Stomach (tissue), 9 donors: Measurements from ENCODE around the gene U2AF1L4. TPM values are rescaled to one million over a fixed set of nuclear protein-coding genes. Genes with fewer than 3 reads are reported as not detected.

Source experiments
- DNase-seq, 2 donors: peaks; one replicate each; pipeline versions ENCODE4 v3.0.0 to v3.0.0-alpha.2; 2013 to 2019
- H3K27ac ChIP-seq, 5 donors: fragments of 200-600 bp in 4 of 5; sonication (generic) in 4 of 5; one replicate each; pipeline ENCODE4 v1.5.1; 2013 to 2019; ENCODE audit warnings: mild to moderate bottlenecking in 1 of 5, moderate library complexity in 1 of 5
- H3K27me3 ChIP-seq, 3 donors: fragments of 200-600 bp; sonication (generic); one replicate each; pipeline ENCODE4 v1.5.1; 2017 to 2019; ENCODE audit warnings: mixed run types in 1 of 3
- H3K36me3 ChIP-seq, 4 donors: fragments of 200-600 bp; sonication (generic); 1 replicate in 3 of 4; 2 replicates in 1 of 4; pipeline ENCODE4 v1.5.1; 2016 to 2019
- H3K4me1 ChIP-seq, 4 donors: fragments of 200-600 bp; sonication (generic); one replicate each; pipeline ENCODE4 v1.5.1; 2016 to 2019
- H3K4me3 ChIP-seq, 4 donors: fragments of 200-600 bp; sonication (generic) in 3 of 4; one replicate each; pipeline ENCODE4 v1.5.1; 2016 to 2019; ENCODE audit warnings: mild to moderate bottlenecking in 1 of 4
- H3K9me3 ChIP-seq, 4 donors: fragments of 200-600 bp; sonication (generic); one replicate each; pipeline ENCODE4 v1.5.1; 2016 to 2019
- EP300 ChIP-seq: sonication (generic); formaldehyde crosslinking; IDR thresholded peaks from one replicate; pipeline ENCODE4 v1.6.1; 2017; ENCODE audit warnings: antibody characterized with exemption
- POLR2A ChIP-seq, 4 donors: fragments of 450-650 bp; IDR thresholded peaks; one replicate each; pipeline ENCODE4 v1.6.1; 2016; ENCODE audit warnings: antibody characterized with exemption in 4 of 4, control low read depth in 2 of 4, mild to moderate bottlenecking in 1 of 4, moderate library complexity in 1 of 4
- POLR2AphosphoS5 ChIP-seq, 3 donors: sonication (generic); formaldehyde crosslinking; IDR thresholded peaks; one replicate each; pipeline ENCODE4 v1.6.1; 2016; ENCODE audit warnings: antibody characterized with exemption in 3 of 3
- WGBS, 5 donors: extraction: QIAGEN DNeasy Blood & Tissue Kit in 3 of 5; methylation state at CpG; one replicate each; pipeline versions ENCODE4 v1.1.5 to v1.1.7; 2013 to 2018; 5-methylcytosine and 5-hydroxymethylcytosine counted together
- intact Hi-C: fragments of 100-400 bp; cut with DNase I; formaldehyde crosslinking; loops from one replicate; pipeline ENCODE4 v1.15.1; 2023; ENCODE audit warnings: low total_unique reads
- polyA plus RNA-seq, 3 donors: library from polyadenylated mRNA; stranded (reverse); fragments of 200-250 nt; gene quantifications; one replicate each; pipeline ENCODE4 v1.2.3, GENCODE V29; 2013
- total RNA-seq, 5 donors: library from RNA; depleted of rRNA; stranded (reverse); fragments of >200 nt; gene quantifications; one replicate each; pipeline versions ENCODE4 v1.1.0 to v1.2.3, GENCODE V29; 2014 to 2016
- TF ChIP-seq, protein P1 (sequence below), 7 experiments: fragments of 450-650 bp in 4 of 7; fragments of 200-600 bp in 3 of 7; sonication (generic) in 3 of 7; IDR thresholded peaks; one replicate each; pipeline ENCODE4 v1.5.1; 2016 to 2019; ENCODE audit warnings: antibody characterized with exemption in 7 of 7, control low read depth in 2 of 7, mild to moderate bottlenecking in 1 of 7
- donor health status: healthy with polysubstance abuse.
- donor health status: Bipolar disorder and iron deficiency.
- donor health status: healthy.

The U2AF1L4 gene
- total and polyA plus RNA-seq, 8 donors: 11.4 to 98.0 (median 48.9) TPM

- Histone ChIP-seq H3K27me3 (peaks cover 0 to 16% (median 0%) of the 10 kb centered on the region in 3 donors), H3K27ac (peak within 1 kb of the TSS; percentile 72 to 99 (median 98)), H3K36me3 (peaks cover 16 to 47% (median 37%) of the 10 kb centered on the region in 4 donors), H3K9me3 (no peaks in the 10 kb centered on the region), H3K4me1 (peaks cover 40 to 62% (median 49%) of the 10 kb centered on the region in 4 donors), H3K4me3 (peak within 1 kb of the TSS; percentile 74 to 90 (median 86))
- intact Hi-C loops: no loop called here
- TF ChIP-seq POLR2A (IDR thresholded peaks at IDR 0.05) (peak in 1 of 4 donors; percentile 21), POLR2AphosphoS5 (IDR thresholded peaks at IDR 0.05) (peak; percentile 86 to 94 (median 90)), EP300 (no peak)
- DNase-seq: peak; percentile 35 to 89
- 6 to 13% (median 9%) methylated on average over 12 to 52 of the region's 52 CpGs for WGBS, 5 donors
Observed at GRCh38 chr19:35756377-35757230, 11.4 kb upstream of the U2AF1L4 start, which contains the start of gene HSPB6. TSS of gene HSPB6 (minus strand) at chr19:35757029. CDS start at chr19:35757008, 21 bp downstream.

- Histone ChIP-seq H3K9me3 (no peaks in the 10 kb centered on the region), H3K4me1 (peaks cover 37 to 60% (median 49%) of the 10 kb centered on the region in 4 donors), H3K27me3 (peaks cover 0 to 16% (median 0%) of the 10 kb centered on the region in 3 donors), H3K4me3 (peak overlapping the region; percentile 74 to 90 (median 86)), H3K36me3 (peaks cover 16 to 46% (median 34%) of the 10 kb centered on the region in 4 donors), H3K27ac (peak overlapping the region; percentile 72 to 99 (median 98))
- TF ChIP-seq POLR2AphosphoS5 (IDR thresholded peaks at IDR 0.05) (peak; percentile 45 to 67 (median 65)), EP300 (peak; percentile 5), POLR2A (IDR thresholded peaks at IDR 0.05) (peak in 1 of 4 donors; percentile 19)
- TF ChIP-seq, protein P1, sequence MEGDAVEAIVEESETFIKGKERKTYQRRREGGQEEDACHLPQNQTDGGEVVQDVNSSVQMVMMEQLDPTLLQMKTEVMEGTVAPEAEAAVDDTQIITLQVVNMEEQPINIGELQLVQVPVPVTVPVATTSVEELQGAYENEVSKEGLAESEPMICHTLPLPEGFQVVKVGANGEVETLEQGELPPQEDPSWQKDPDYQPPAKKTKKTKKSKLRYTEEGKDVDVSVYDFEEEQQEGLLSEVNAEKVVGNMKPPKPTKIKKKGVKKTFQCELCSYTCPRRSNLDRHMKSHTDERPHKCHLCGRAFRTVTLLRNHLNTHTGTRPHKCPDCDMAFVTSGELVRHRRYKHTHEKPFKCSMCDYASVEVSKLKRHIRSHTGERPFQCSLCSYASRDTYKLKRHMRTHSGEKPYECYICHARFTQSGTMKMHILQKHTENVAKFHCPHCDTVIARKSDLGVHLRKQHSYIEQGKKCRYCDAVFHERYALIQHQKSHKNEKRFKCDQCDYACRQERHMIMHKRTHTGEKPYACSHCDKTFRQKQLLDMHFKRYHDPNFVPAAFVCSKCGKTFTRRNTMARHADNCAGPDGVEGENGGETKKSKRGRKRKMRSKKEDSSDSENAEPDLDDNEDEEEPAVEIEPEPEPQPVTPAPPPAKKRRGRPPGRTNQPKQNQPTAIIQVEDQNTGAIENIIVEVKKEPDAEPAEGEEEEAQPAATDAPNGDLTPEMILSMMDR (IDR thresholded peaks at IDR 0.05): no peak
- 12 to 23% (median 17%) methylated on average over 28 to 74 of the region's 74 CpGs for WGBS, 5 donors
- intact Hi-C loops: no loop called here
- peak; percentile 60 to 91 for DNase-seq
Observed at GRCh38 chr19:35755550-35756376, 10.5 kb upstream of the U2AF1L4 start.

DNA sequence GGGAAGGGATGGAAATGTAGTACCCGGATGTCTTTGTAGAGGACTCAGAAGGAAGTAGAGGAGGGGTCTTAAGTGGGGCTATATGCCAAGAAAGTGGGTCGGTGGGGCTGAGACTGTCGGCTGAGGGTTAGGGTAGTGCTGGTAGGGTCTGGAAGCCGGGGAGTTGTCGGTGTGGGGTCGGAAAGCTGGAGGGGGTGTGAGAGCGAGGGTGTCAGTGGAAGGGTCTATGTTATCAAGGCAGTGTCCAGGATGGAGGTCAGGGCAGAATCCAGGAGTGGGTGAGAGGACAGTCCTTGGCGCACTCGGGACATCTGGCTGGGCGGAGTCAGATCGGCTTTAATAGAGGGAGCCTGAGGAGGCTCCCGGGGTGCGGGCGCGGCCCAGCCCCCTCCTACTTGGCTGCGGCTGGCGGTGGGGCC is 9.9 kb upstream of the U2AF1L4 start:
- TF ChIP-seq EP300: no peak
- no peak for TF ChIP-seq POLR2A (IDR thresholded peaks at IDR 0.05)
- intact Hi-C loops: no loop called here
- DNase-seq: no peak
- peaks cover 37 to 64% (median 50%) of the 10 kb centered on the region in 4 donors for H3K4me1 ChIP-seq
- no peaks in the 10 kb centered on the region for H3K9me3 ChIP-seq
- H3K27ac ChIP-seq: peak overlapping the region; percentile 43 to 99 (median 98)
- H3K36me3 ChIP-seq: peaks cover 16 to 46% (median 32%) of the 10 kb centered on the region in 4 donors
- WGBS, 5 donors: 31 to 44% (median 35%) methylated on average over 11 to 17 of the region's 17 CpGs
- peak overlapping the region; percentile 74 to 90 (median 86) for H3K4me3 ChIP-seq
- H3K27me3 ChIP-seq: peaks cover 0 to 16% (median 0%) of the 10 kb centered on the region in 3 donors

- Histone ChIP-seq H3K36me3 (peaks cover 16 to 43% (median 32%) of the 10 kb centered on the region in 4 donors), H3K27me3 (peaks cover 0 to 16% (median 0%) of the 10 kb centered on the region in 3 donors), H3K4me3 (peak overlapping the region in 3 of 4 donors; percentile 74 to 90 (median 88)), H3K9me3 (no peaks in the 10 kb centered on the region), H3K27ac (peak overlapping the region in 4 of 5 donors; percentile 91 to 99 (median 98)), H3K4me1 (peaks cover 41 to 67% (median 51%) of the 10 kb centered on the region in 4 donors)
- 74 to 88% (median 80%) methylated on average over 13 of the region's 13 CpGs for WGBS, 5 donors
- intact Hi-C loops: no loop called here
- DNase-seq: peak in 1 of 2 donors; percentile 32
- TF ChIP-seq POLR2A (IDR thresholded peaks at IDR 0.05) (no peak), POLR2AphosphoS5 (IDR thresholded peaks at IDR 0.05) (no peak), EP300 (no peak)
- TF ChIP-seq, protein P1 (IDR thresholded peaks at IDR 0.05): no peak
Observed at GRCh38 chr19:35754370-35755130, 9.3 kb upstream of the U2AF1L4 start.
